ENCODE measurements around the gene APOC3.

APOC3 gene

DNA sequence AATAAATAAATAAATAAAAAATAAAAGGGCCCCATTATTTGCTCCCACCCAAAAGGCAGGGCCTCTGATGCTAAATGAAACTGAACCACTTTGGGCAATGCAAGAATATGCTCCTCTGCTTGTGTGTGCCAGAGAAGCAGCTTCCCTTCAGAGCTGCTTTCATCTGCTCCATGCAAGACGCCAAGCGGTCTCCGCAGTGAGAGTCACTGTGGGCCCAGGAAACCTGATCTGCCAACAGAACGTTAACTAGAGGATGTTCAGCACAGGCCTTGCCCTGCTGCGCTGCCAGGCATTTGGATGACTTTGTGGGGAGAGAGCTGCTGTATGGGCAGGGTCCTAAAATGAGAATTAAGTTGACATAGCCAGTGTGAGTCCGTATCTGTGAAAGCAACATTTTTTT lies 51.4 kb downstream of the APOC3 start:
- DNase-seq, result no peak

DNA sequence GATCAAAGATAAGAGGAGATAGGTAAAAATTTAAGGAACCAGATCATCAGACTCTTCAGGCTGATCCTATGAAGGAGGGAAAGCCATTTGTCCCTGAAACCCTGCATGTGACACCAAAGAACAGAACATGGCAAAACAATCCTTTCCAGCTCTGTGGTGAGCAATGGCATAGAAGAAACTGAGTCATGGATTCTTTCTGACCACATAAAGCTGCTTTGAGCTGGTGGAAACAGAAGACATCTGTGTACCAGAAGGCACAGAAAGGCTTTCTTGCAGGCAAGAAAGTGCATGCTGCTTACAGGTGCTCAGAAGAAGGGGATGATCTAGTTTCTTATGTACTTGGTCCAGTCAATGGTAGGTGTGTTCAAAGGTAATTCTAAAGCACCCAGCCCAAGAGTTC lies 52.7 kb downstream of the APOC3 start:
- DNase-seq, result no peak
